H1 (cell line): Measurements from ENCODE around the gene GRB14. TPM values are rescaled to one million over a fixed set of nuclear protein-coding genes. Genes with fewer than 3 reads are reported as not detected.

Source experiments
- EP300 ChIP-seq, 2 experiments: IDR thresholded peaks; 1 replicate in 1 of 2; 2 replicates in 1 of 2; pipeline ENCODE4 v1.6.1; 2011 to 2012; ENCODE audit warnings: low read depth in 2 of 2, low read length in 2 of 2, mild to moderate bottlenecking in 2 of 2, borderline replicate concordance in 1 of 2, inconsistent platforms in 1 of 2, moderate library complexity in 1 of 2
- KDM5A ChIP-seq: fragments of 200-600 bp; IDR thresholded peaks from 2 replicates; pipeline ENCODE4 v1.7.1; 2012; ENCODE audit warnings: mild to moderate bottlenecking, low read length, inconsistent platforms, mixed read lengths
- RXRA ChIP-seq: IDR thresholded peaks from 2 replicates; pipeline ENCODE4 v1.6.1; 2011; ENCODE audit warnings: low read depth, mild to moderate bottlenecking, low read length, moderate library complexity; ENCODE audit not compliant: insufficient read depth
- SP4 ChIP-seq: IDR thresholded peaks from 2 replicates; pipeline ENCODE4 v1.6.1; 2012; ENCODE audit warnings: low read length, inconsistent platforms
- polyA plus RNA-seq, 7 experiments: library from polyadenylated mRNA; depleted of rRNA in 3 of 7; stranded (reverse) in 5 of 7; unstranded in 2 of 7; fragments of >200 nt in 5 of 7; fragments of 200-250 nt in 2 of 7; gene quantifications; 1 replicate in 5 of 7; 2 replicates in 1 of 7; 4 replicates in 1 of 7; pipeline versions ENCODE4 v1.2.1 to v1.2.3, GENCODE V29; 2011 to 2013; ENCODE audit warnings: missing spikeins in 2 of 7, mixed read lengths in 2 of 7
- total RNA-seq: library from RNA; stranded (reverse); fragmentation: NEBNext Ultra II Directional; extraction: Animal tissue kit (Norgen Biotek cat#: 25700); gene quantifications from 2 replicates; pipeline ENCODE4 v1.2.1, GENCODE V29; 2021
- TF ChIP-seq, protein P1 (sequence below): IDR thresholded peaks from 2 replicates; pipeline ENCODE4 v1.6.1; 2012; ENCODE audit warnings: inconsistent platforms
- TF ChIP-seq, protein P2 (sequence below): IDR thresholded peaks from 2 replicates; pipeline ENCODE4 v1.6.1; 2011; ENCODE audit warnings: low read length, improper control_type of control experiment

GRB14 gene
- total and polyA plus RNA-seq, 2 of the 8 experiments (the other 6 are each of a cell fraction or from before 2014, with no cell fraction given): 2.5 to 11.6 TPM

DNA sequence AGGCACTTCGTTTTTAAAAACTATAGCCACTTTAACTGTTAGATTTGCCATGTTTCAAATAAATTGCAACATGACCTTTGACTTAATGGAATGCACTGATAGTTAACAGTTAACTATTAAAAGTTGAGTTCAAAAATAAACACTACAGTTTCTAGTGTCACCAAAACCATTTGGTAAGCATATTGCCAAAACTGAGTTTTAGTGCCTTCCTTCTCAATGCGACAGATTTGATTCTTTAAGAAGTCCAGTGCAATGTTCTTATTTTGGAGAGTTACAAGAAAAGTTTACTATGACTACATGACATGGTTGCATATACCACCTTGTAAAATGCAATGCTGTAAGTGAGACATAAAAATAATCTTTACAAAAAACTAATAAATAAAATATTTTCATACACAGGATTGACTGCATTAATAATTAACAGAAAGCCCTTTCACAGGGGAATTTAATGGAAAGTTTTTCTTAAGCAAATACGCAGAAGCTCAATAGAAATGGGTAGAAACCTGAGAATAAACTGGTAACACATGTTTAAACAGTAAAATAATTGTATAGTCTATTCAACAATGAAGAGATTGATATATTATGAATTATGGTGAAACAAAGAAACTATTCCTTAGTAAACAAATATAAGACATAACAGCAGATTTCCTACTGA is 53.8 kb downstream of the GRB14 start (continued):
- no peak for TF ChIP-seq KDM5A
- no peak for TF ChIP-seq EP300 (IDR thresholded peaks at IDR 0.05; ENCODE audit: borderline replicate concordance in 1 of 2, low read depth in 2 of 2, low read length in 2 of 2)
- TF ChIP-seq, protein P1, sequence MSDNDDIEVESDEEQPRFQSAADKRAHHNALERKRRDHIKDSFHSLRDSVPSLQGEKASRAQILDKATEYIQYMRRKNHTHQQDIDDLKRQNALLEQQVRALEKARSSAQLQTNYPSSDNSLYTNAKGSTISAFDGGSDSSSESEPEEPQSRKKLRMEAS: no peak
- TF ChIP-seq RXRA: no peak
- TF ChIP-seq, protein P2, sequence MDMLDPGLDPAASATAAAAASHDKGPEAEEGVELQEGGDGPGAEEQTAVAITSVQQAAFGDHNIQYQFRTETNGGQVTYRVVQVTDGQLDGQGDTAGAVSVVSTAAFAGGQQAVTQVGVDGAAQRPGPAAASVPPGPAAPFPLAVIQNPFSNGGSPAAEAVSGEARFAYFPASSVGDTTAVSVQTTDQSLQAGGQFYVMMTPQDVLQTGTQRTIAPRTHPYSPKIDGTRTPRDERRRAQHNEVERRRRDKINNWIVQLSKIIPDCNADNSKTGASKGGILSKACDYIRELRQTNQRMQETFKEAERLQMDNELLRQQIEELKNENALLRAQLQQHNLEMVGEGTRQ: no peak
- no peak for TF ChIP-seq SP4
